Testis (tissue), 2 donors: ENCODE data around the gene IQCF6.

Experiments
- POLR2A ChIP-seq: fragments of 450-650 bp; IDR thresholded peaks from one replicate; pipeline ENCODE4 v1.6.1; 2017; ENCODE audit warnings: antibody characterized with exemption, mild to moderate bottlenecking, moderate library complexity
- TF ChIP-seq, protein P1 (sequence below), 3 experiments: fragments of 450-650 bp in 2 of 3; fragments of 200-600 bp in 1 of 3; sonication (generic) in 1 of 3; IDR thresholded peaks; one replicate each; pipeline ENCODE4 v1.5.1; 2016 to 2019; ENCODE audit warnings: antibody characterized with exemption in 3 of 3, mild to moderate bottlenecking in 2 of 3, moderate library complexity in 1 of 3

DNA sequence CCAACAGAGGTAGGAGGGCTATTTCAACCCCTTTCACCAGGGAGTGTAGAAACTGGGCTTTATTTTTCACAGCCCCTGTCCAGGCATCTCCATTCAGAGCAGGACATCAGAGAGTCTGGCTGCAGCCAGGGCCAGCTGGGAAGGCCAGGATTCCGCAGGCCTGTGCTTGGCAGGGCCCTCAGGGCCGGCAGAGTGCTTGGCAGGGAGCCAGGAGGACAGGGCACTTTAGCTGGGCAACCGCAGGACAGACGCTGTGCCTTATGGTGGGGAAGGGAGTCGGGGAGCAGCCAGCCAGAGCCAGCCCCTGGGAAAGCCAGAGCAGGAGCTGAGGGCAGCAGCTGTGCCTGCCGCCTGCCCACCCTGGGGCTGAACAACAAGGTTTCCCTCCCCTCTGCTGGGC, 34.5 kb upstream of the IQCF6 start:
- TF ChIP-seq, protein P1, sequence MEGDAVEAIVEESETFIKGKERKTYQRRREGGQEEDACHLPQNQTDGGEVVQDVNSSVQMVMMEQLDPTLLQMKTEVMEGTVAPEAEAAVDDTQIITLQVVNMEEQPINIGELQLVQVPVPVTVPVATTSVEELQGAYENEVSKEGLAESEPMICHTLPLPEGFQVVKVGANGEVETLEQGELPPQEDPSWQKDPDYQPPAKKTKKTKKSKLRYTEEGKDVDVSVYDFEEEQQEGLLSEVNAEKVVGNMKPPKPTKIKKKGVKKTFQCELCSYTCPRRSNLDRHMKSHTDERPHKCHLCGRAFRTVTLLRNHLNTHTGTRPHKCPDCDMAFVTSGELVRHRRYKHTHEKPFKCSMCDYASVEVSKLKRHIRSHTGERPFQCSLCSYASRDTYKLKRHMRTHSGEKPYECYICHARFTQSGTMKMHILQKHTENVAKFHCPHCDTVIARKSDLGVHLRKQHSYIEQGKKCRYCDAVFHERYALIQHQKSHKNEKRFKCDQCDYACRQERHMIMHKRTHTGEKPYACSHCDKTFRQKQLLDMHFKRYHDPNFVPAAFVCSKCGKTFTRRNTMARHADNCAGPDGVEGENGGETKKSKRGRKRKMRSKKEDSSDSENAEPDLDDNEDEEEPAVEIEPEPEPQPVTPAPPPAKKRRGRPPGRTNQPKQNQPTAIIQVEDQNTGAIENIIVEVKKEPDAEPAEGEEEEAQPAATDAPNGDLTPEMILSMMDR (IDR thresholded peaks at IDR 0.05): no peak
- TF ChIP-seq POLR2A: no peak
